Suppressor macrophage treated with lipopolysaccharide for 1 hour (primary cell): ENCODE data around the gene XRCC5.
A peak's percentile ranks its signal among the peaks of the same experiment; 100 is the strongest.

ENCODE experiments used
- DNase-seq, 3 donors: peaks; one replicate each; pipeline ENCODE4 v3.0.0-alpha.2; 2020 to 2022

XRCC5 gene

DNA sequence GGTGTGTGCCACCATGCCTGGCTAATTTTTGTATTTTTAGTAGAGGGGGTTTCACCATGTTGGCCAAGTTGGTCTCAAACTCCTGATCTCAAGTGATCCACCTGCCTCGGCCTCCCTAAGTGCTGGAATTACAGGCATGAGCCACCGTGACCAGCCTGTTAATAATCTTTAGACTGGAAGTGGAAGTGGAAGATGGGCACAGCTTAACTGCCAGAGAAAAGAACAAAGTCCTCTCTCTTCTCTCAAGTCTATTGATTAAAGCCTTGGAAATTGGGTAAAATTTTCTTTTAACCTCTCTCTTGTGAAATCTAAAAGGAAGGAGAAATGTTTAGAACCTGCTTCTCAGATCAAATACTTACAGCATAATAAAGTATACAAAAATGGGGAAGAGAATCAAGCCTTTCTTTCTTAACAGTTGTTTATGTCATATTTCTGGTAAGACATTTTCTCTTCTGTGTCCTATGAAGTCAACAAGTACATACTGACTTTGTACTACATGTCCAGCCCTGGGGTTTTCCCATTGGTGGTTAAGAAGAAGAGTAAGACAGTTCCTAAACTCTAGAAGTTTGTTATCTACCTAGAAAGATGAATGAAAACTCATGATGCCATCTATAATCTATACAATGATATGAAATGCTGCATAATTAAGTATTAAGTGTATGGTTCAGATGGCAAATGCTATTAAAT is 22.8 kb upstream of the XRCC5 start:
- peak in 1 of 3 donors; percentile 39 for DNase-seq

DNA sequence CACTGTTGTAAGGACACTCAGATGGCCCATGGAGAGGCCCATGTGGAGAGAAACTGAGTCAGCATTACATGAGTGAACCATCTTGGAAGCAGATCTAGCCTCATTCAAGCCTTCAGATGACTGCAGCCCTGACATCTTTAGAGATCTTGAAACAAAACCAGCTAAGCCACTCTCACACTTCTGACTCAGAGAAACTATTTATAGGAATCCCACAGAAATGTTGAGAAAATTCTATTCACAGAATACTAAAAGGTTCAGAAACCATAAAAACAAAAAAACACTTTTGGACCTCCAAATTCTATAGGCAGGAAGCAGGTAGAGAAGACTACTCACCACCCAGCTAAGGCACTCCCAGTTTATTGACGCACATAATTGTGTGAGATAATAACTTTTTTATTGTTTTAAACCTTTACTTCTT is 18.8 kb upstream of the XRCC5 start:
- no peak for DNase-seq

- no peak for DNase-seq
Measured at GRCh38 chr2:216092646-216093045, 16.5 kb upstream of the XRCC5 start.

DNA sequence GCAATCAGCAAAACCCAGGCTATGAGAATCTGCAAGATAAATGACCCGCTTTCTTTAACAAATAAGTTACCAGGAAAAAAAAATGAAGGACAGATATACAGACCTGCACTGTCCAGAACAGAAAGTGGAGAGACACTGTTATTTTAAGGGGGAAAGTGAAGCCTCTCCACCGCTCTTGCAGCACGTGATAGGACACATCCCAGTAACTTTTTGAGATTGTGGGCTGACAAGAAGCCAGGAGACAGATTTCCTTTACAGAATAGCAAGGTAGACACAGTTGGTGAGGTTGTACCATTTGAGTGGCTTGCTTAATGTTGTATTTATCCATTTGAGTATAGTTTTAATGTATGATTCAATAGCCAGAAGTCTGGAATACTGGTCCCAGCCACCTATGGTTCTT is 14.4 kb upstream of the XRCC5 start:
- no peak for DNase-seq

DNA sequence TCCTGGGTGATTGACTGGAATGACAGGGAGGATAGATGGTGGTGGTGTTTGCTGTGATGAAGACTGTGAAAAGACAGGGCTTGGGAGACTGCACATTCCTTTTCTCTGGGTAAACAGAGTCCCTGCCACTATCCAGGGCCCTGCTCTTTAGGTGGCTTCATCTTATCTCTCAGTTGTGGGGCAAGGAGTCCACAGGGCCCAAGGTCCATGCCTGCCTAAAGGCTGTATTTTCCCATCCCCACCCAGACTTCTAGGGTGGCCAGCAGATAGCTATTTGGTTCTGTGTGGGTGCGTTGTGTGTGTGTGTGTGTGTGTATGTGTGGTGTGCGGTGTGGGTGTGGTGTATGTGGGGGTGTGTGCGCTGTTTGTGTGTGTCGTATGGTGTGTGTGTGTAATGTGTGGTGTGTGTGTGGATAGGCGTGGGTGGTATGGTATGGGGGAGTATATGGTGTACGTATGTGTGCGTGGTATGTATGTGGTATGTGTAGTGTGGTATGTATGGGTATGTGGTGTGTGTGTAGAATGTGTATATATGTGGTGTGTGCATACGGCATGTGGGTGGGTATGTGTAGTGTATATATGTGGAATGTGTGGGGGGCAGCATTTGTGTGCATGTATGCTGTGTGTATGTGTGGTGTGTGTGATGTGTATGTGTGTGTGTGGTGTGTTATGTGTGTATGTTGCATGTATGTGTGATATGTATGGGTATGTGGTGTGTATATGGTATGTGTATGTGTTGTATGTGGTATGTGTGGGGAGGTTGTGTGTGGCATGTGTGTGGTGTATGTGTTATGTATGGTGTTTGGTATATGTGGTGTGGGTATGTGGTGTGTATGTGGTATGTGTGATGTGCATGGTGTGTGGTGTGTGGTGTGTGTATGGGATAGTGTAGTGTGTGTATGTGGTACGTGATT is 10.5 kb upstream of the XRCC5 start:
- no peak for DNase-seq

- DNase-seq = no peak
Measured at GRCh38 chr2:216101109-216101508, 8.0 kb upstream of the XRCC5 start.

DNA sequence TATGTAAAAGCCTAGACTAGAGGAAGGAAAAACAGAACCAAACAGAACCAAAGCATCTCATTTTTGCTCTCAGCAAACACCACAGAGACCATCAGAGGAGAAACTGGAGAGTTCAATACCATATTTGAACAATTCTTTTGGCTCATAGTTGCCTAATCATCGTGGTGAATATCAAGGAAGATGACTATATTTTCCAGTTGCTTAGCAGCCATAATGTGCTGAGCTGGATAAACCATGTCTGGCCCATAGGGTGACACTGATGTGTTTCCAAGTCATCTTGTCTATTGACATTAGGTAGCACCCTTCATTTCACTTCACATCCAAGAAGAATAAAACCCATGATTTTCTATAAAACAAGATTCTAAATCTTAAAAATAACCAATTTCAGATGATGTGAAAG is 5.9 kb upstream of the XRCC5 start:
- no peak for DNase-seq

DNA sequence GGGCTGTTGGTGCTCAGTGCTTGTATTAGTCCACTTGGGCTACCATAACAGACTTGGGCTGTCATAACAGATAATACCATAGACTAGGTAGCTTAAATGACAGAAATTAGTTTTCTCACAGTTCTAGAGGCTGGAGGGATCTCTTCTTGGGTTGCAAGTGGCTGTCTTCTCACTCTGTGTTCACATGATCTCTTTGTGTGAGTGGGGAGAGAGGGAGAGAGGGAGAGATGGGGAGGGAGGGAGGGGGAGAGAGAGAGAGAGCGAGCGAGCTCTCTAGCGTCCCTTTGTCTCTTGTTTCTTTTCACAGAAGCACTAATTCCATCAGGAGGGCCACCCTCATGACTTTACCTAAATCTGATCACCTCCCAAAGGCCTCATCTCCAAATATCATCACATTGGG is 4.5 kb upstream of the XRCC5 start:
- DNase-seq = no peak

DNA sequence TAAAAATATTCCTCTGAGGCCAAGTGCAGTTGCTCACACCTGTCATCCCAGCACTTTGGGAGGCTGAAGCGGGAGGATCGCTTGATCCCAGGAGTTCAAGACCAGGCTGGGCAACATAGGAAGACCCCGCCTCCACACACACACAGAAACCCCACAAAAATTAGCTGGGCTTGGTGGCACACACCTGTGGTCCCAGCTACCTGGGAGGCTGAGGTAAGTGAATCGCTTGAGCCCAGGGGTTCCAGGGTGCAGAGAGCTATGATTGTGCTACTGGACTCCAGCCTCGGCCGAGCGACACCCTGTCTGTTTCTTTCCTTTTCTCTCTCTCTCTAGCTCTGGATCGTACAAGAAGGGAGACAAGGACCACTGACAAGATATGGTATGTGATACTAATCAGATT is 1.8 kb upstream of the XRCC5 start:
- no peak for DNase-seq

DNA sequence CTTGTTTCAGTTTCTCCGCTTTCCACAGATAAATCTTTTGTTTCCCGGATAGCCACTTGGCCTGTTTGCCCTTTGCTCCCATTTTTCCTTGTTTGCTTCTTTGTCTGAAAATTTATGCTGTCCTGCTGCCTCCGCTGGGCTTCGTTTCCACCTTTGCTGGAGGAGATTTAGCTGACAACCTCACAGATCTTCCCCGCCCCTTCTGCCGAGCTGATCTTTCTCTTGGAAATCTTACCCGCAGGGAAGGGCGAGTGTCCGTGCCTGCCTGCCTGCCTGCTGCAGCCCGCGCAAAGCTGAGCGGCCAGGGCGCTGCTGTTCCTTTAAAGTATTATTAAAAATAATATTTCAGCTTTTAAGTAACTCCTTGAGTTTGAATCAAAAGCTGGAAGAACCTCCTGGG is 1.4 kb upstream of the XRCC5 start:
- no peak for DNase-seq

DNA sequence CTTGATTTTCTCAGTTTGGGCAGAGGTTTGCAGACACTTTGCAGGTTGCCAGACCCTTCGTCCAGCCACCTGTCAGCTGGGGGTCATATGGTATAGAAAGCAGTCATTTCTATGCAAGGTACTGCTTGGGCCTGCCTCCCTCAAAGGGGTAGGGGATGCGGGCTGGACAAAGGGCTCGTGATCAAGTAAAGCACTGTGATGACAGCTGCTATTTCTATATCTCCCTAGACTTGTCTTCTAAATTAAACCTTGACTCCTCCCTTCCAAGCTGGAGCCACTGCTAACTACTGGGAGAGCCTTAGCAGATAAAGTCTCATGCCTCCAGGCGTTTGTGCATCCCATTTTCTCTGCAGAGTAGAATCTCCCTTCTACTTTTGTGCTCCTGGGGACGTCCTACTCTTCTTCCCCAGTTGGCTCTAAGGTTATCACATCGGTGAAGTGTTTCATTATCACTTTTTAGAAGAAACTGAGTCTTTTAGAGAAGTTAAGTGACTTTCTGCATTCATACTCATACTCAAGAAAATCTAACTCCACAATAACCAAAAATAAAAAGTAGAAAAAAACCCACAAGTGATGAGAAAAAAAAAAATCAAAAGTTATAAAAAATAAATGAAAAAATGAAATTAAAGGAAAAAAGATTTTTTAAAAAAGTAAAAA is 710 bp upstream of the XRCC5 start:
- DNase-seq = peak in 1 of 3 donors; percentile 28

DNA sequence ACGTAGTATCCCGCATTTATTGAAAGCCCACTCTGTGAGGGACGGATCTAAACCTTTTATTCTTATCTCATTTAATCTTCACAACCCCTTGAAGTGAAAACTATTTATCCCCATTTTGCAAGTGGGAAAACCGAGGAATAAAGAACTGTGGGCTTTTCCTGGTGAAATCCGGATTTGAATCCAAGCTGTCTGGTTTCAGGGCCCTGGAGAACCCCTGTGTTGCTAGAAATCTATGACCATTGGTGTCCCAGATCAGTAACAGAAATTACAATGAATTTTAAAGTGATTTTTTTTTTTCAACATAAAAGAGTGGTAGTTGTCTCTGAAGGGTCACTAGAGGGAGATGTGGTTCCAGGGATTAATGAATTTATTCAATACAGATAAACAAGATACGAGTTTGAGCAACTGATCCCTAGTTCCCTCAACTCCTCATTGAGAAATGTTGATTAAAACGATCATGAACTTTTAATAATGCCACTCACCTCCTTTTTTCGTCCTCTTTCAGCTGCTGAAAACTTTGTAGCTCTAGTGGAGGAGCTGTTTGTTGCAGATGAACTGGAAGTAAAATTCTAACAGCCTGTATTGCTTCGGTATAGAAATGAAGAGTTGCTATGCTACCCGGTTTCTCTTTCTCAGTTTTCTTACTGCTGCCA is 940 bp downstream of the XRCC5 start:
- peak; percentile 33 to 74 (median 62) for DNase-seq

- no peak for DNase-seq
Measured at GRCh38 chr2:216110620-216111019, 1.5 kb downstream of the XRCC5 start.

- no peak for DNase-seq
Measured at GRCh38 chr2:216111122-216111521, 2.0 kb downstream of the XRCC5 start.

- DNase-seq = no peak
Measured at GRCh38 chr2:216112926-216113325, 3.8 kb downstream of the XRCC5 start.

DNA sequence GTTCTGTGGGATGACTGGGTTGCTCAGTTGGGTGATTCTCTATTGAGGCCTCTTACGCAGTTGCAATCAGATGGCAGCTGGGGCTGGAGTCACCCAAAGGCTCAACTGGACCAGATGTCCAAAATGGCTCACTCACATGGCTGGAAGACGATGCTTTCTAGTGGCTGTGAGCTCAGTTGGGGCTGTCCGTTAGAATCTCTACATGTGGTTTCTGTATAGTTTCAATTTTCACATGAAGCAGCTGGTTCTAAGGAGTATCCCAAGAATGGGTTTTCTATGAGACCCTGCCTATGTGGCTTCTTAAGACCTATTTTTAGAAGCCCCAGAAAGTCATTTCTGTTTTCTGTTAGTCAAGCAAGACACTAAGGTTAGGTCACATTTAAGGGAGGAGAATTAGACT is 4.4 kb downstream of the XRCC5 start:
- no peak for DNase-seq

GRCh38 chr2:216114382-216114713 is 5.2 kb downstream of the XRCC5 start:
- DNase-seq = no peak

DNA sequence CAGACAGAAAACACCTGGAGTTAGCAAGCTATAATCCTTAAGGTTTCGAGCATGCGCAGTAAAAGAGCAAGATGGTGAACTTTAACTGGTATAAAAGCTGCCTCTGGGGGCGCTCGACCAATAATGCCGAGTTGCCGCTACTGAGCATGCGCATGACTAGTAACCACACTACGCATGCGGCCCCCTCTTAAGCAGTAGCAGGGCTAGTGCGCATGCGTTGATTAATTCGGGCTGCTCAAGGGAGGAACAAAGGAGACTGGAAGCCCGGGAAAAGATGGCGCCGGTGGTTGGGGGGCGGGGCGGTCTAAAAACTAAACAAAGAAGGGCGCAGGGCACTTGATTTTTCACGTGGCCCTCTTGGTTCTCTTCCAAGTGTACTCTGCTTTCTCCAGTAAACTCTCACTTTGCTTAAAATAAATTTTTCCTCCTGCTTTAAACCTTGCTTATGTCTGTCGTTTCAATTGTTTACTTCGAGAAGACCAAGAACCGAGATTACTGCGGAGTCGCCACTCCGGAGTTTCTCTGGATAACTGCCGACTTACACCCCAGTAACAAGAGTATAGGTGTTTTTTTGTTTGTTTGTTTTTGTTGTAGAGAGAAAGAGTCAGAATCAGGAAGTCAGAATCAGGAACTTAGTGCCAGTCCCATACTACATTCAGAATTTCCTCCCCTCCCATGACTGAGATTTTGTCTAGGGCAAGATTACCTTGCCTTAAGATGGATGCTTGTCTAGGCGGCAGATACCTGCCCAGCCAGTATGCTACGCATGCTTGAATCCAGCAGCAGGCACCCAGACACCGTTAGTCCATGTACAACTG is 5.8 kb downstream of the XRCC5 start:
- DNase-seq = peak; percentile 98 to 100 (median 100)

DNA sequence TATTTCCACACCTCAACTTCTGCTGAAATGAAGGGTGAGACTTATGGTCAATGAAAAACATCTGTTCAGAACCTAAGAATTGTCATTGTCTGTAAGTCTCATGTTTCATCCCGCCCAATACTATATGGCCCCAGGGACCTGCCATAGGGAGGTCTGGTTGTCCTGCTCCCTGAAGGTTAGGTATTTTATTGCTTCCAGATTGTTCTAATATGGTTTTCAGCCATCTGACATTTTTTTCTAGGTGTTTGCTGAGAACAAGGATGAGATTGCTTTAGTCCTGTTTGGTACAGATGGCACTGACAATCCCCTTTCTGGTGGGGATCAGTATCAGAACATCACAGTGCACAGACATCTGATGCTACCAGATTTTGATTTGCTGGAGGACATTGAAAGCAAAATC is 7.3 kb downstream of the XRCC5 start:
- DNase-seq = no peak

GRCh38 chr2:216117561-216118340 is 8.6 kb downstream of the XRCC5 start:
- DNase-seq = no peak

GRCh38 chr2:216118474-216118873 is 9.3 kb downstream of the XRCC5 start:
- no peak for DNase-seq

DNA sequence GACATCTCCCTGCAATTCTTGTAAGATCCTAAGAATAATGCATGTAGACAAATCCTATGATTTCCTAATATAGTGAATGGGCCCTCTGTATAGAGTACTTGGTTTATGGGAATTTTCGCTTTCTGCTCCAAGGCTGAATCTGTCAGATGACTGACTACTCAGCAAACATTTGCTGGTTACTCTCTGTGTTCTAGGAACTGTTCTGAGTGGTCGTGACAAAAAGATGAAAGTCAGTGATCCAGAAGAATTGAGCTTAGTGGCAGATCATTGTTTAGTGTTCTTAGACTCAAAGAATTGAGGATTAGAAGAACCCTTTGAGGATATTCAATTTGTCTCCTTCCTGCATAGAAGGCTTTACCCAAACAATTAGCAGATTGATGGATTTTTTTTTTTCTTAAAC is 10.0 kb downstream of the XRCC5 start:
- no peak for DNase-seq
